ENCODE results near the gene CLSTN1. TPM values are rescaled to one million over a fixed set of nuclear protein-coding genes. Genes with fewer than 3 reads are reported as not detected.
A peak's percentile ranks its signal among the peaks of the same experiment; 100 is the strongest.

The CLSTN1 gene
- 62.7 TPM for total RNA-seq

GRCh38 chr1:9823943-9824701 lies at the start of gene CLSTN1:
Gene CLSTN1 (minus strand): TSS chr1:9823965. CDS start chr1:9823733, 232 bp downstream.
- peak; percentile 83 for DNase-seq

DNA sequence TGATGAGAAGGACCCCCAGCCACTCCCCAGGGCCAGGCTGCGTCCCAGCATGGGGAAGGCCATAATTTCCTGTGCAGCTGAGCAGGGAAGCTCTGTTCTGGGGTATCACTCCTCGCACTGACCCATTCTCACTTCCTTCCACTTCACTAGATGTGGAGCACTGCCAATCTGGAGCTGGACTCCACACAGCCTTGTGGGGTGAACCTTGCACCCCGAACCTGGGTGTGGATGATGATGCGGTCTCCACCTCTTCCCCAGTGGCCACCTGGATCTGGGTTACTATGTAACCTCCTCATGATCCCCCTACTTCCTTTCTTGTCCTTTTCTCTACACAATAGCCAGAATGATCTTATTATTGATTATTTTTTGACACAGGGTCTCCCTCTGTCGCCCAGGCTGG lies 49.6 kb upstream of the CLSTN1 start:
- no peak for DNase-seq

GRCh38 chr1:9872430-9873165 lies 48.8 kb upstream of the CLSTN1 start:
- no peak for DNase-seq

DNA sequence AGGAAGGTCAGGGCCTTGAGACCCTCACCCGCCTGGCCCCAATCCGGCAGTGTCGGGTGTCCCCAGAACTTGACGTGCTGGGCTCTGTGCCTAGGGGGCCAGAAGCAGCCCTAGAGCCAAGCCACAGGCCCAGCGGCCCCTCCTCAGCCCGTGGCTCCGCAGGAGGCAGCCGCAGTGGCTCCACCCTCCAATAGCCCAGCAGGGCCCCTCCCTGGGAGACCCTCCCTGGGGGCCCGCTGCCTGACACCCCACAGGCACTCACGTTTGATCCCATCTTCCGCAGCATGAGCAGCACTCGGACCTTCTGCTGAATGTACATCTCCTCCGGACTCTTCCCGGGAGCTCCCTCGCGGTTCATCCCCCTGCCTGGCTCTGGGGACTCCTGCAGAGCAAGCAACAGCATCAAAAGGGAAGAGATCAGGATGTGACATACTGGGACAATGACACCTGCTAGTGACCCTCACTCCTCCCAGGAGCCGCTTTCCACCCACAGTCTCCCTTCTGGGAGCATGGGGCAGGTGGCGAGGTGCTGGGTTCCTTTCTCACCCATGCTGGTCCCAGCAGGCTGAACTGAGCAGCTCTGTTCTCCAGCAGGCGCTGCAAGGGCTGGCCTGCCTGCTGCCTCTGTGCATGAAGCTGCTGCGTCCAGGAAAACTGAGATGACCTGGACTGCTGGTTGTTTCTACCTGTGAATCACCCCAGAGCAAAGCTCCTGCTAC lies 48.1 kb upstream of the CLSTN1 start:
- no peak for DNase-seq

DNA sequence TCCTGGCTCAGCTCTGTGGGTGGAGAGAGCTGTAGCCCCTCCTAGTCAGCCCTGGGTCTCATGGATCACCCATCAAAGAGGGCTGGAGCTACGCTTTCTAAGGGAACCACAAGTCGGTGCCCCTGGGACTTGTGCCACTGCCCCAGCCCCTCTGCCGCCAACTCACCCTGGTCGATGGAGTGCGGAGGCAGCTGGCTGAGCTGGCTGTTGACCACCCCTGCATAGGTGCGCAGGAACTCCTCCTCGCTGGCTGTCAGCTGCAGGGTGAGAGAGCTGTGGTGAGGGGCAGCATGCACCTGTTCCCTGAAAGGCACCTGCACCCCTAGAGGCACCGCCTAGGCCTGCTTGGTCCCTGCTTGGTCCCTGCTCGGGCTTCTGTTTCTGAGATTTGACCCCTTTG lies 47.3 kb upstream of the CLSTN1 start:
- no peak for DNase-seq

GRCh38 chr1:9870572-9870971 lies 46.8 kb upstream of the CLSTN1 start:
- no peak for DNase-seq

DNA sequence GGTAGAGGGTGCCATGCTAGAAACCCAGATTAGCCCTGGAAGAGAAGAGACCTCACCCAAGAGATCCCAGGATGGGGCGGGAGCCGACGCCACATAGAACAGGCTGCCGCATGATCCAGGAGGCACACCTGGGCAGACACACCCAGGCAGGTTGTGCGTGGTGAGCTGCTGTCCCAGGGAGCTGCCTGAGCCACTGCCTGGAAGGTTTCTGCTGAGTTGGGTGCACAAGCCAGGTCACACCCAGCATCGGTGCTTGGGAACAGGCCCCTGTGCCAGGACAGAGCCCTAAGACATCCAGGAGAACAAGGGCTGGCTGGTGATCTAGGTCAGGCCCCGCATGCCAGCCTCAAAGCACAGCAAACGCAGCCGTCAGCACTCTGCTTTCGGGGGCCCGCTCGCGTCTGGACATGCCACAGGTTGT lies 46.1 kb upstream of the CLSTN1 start:
- DNase-seq: no peak

DNA sequence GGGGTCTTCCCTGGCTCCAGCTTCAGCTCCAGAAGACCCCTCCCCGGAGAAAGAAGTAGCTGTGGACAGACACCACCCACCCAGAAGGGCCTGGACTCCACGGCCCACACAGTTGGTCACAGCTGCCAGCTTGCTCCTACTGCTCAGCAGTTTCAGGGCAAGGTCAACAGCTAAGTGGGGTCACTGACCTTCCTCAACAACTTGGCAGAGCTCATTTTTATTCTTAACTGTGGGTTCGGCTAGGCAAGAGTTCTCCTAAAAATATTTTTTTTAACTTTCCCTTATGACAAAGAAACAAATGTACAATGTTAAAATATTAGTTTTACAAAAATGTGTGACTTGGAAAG lies 44.5 kb upstream of the CLSTN1 start:
- DNase-seq: no peak

DNA sequence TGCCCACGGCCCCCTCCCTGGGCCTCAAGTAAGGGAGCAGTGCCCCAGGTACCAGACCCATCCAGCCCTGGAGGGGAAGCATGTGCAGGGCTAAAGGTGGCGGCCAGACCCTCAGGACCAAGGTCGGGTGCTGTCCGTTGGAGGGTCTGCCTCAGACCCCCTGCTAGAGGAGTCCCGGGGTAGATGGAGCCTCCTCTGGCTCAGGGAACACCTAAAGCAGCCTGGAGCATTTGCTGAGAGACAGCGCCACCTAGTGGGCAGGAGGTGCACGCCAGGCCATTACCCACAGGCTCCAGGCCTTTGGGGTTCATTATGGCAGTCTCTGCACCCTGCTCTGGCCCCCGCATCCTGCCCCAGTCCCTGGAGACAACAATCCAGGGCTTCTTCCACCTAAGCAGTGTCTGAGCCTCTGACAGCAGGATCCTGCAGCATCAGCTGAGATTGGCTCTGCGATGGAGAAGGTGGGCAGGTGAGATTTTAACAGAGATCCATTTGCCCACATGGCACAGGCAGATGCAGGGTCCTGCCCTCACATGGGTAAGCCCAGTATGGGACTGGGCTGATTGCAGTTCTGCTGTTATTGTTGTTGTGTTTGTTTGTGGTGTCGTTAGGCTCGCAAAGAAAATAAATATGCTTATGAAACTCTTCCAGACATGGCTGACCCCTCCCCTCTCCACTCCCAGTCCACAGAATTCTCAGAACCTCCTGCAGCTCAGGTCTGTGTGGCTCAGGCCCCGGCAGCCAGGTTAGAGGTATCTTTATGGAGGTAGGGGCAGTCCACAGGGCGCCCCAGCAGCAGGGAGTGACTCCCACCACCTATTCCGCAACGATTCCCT lies 43.9 kb upstream of the CLSTN1 start:
- DNase-seq: peak; percentile 53

DNA sequence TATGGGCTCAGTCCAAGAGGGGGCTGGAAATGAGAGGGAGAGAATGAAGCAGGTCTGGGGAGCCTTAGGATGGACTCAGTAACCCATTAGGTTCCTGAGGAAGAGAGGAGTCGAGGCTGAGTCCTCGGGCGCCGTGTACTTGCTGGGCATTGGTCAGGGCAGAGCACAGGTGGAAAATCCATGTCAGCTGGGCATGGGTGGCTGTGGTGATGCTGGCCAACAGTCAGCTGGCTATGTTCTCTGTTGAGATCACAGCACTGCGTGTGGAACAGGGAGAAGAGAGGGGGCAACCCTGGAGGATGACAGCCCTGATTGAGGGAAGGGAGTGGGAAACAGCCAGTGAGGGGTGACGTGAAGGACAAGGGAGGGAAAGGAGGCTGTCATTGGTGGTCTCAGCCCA lies 43.1 kb upstream of the CLSTN1 start:
- DNase-seq: no peak

GRCh38 chr1:9865724-9866123 lies 42.0 kb upstream of the CLSTN1 start:
- no peak for DNase-seq

- no peak for DNase-seq
Observed at GRCh38 chr1:9863371-9863770, 39.6 kb upstream of the CLSTN1 start.

- DNase-seq: no peak
Observed at GRCh38 chr1:9861360-9861759, 37.6 kb upstream of the CLSTN1 start.

DNA sequence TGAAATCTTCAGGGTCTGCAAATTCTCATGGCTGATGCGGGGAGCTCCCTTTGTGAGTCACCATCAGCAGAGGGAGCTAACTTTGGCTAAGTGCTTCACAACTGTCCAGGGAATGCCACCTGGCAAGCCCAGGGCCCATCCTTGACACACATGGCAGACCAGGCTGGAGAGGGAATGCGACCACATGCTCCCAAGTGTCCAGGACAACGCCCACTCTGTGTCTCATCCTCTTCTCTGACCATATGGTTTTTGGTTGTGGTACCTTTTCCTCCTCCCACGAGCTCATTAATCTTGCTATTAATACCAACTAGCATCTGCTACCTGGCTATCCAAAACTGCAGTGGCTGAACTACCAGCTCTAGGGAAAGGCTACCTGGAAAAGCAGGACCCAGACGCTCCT lies 37.1 kb upstream of the CLSTN1 start:
- no peak for DNase-seq

GRCh38 chr1:9859281-9860014 lies 35.7 kb upstream of the CLSTN1 start:
- DNase-seq: no peak

GRCh38 chr1:9858293-9859035 lies 34.7 kb upstream of the CLSTN1 start:
- no peak for DNase-seq

DNA sequence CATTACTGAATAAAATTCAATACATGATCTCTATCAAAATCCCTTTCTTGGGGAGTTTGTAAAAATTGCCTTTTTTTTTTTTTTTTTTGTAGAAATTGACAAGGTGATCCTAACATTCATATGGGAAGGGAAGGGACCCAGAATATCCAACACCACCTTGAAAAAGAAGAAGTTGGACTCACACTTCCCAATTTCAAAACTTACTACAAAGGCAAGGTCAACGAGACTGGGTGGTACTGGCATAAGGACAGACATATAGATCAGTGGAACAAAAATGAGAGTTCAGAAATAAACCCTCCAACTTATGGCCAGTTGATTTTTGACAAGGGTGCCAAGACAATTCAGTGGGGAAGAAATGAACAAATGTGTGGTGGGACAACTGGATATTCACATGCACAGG lies 31.4 kb upstream of the CLSTN1 start:
- no peak for DNase-seq

DNA sequence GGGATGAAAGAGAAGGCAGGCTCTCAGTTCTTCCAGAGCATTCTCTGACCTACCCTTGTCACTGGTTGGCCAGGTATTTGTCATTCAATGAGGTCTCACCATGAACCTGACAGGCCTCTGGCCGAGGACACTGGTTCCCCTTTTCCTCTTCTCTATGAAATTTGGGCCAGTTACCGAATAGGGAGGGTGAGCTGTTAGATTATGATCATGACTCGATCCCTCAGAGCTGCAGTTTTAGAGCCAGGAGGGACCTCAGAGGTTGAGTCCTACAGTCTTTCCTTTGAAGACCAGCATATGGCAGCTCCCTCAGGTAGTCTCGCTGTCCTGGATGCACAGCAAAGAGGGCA lies 29.5 kb upstream of the CLSTN1 start:
- no peak for DNase-seq

DNA sequence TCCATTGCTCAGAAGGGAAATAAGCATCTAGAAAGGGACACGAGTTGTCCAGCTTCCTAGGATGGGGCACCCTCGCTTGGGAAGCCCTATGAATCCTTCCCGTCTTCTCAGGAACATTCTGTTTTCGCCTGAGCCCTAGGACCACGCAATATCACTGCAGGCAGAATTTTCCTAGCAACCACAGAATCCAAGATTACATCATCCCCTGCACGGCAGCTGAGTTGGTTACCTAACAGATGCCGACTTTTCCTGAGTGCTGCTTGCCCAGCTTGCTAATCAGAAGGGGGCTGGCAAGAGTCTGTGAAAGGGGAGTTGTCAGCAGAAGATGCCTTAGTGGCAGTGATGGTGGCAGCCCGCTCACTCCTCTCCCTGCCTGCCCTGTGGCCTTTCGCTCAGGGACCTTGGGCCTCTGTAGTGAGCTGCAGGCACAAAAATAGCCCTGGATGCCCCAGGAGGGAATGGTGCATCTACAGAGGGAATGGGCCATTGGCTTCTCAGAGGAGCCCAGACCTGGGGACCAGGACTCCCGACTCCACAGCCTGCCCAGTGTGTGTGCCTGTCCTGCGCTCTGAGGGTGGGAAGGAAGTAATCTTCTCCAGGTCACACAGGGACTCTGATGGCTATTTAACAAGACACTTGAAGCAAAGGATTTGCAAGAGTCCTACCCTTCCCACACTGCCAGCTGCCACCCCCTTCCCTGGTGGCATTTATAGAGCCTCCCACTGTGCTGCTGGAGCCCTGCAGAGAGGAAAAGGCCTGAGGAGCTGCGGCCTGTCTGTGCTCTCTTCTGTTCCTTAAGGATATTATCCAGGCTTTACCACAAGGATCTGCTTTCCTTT lies 28.9 kb upstream of the CLSTN1 start:
- DNase-seq: no peak

- no peak for DNase-seq
Observed at GRCh38 chr1:9852004-9852403, 28.2 kb upstream of the CLSTN1 start.
